Uterus (tissue), 4 donors: ENCODE results near the gene ZNF70. TPM values are rescaled to one million over a fixed set of nuclear protein-coding genes. Genes with fewer than 3 reads are reported as not detected.

Source experiments
- DNase-seq, 2 donors: peaks; one replicate each; pipeline ENCODE4 v3.0.0-alpha.2; 2019 to 2020
- H3K27ac ChIP-seq, 2 donors: fragments of 200-600 bp; sonication (generic); 1 replicate in 1 of 2; 2 replicates in 1 of 2; pipeline ENCODE4 v1.5.1; 2016 to 2018
- H3K27me3 ChIP-seq, 2 donors: fragments of 200-600 bp; sonication (generic); one replicate each; pipeline ENCODE4 v1.5.1; 2018 to 2019; ENCODE audit warnings: control low read depth in 1 of 2
- H3K36me3 ChIP-seq, 2 donors: fragments of 200-600 bp; sonication (generic); one replicate each; pipeline ENCODE4 v1.5.1; 2019; ENCODE audit warnings: control low read depth in 1 of 2
- H3K4me1 ChIP-seq, 2 donors: fragments of 200-600 bp; sonication (generic); one replicate each; pipeline ENCODE4 v1.5.1; 2018 to 2019; ENCODE audit warnings: control low read depth in 1 of 2
- H3K4me3 ChIP-seq, 2 donors: fragments of 200-600 bp; sonication (generic); 1 replicate in 1 of 2; 2 replicates in 1 of 2; pipeline ENCODE4 v1.5.1; 2018 to 2019; ENCODE audit warnings: mild to moderate bottlenecking in 1 of 2
- H3K9me3 ChIP-seq, 2 donors: fragments of 200-600 bp; sonication (generic); one replicate each; pipeline ENCODE4 v1.5.1; 2019; ENCODE audit warnings: control low read depth in 1 of 2
- CTCF ChIP-seq, 4 experiments: fragments of 200-600 bp in 2 of 4; fragments of 450-650 bp in 2 of 4; sonication (generic) in 2 of 4; IDR thresholded peaks; one replicate each; pipeline ENCODE4 v1.5.1; 2016 to 2019; ENCODE audit warnings: antibody characterized with exemption in 4 of 4, mild to moderate bottlenecking in 2 of 4, moderate library complexity in 1 of 4
- POLR2A ChIP-seq, 2 donors: fragments of 450-650 bp; IDR thresholded peaks; one replicate each; pipeline ENCODE4 v1.6.1; 2016; ENCODE audit warnings: antibody characterized with exemption in 2 of 2, mild to moderate bottlenecking in 1 of 2, moderate library complexity in 1 of 2
- intact Hi-C: fragments of 100-400 bp; cut with DNase I; formaldehyde crosslinking; loops from one replicate; pipeline ENCODE4 v1.15.1; 2023; ENCODE audit warnings: low total_unique reads
- total RNA-seq, 4 donors: library from RNA; depleted of rRNA in 3 of 4; stranded (reverse); fragments of >200 nt in 3 of 4; gene quantifications; one replicate each; pipeline versions ENCODE4 v1.1.0 to v1.2.4, GENCODE V29; 2014 to 2023
- donor health status: DM: yes; HTN: yes; CAD: no.

ZNF70 gene
- total RNA-seq, 4 donors from 2014 or later: 3.6 to 13.8 (median 6.2) TPM

GRCh38 chr22:23779731-23780130 lies 28.8 kb upstream of the ZNF70 start:
- intact Hi-C loops: no loop called here
- no peak for TF ChIP-seq POLR2A (IDR thresholded peaks at IDR 0.05)
- no peak for TF ChIP-seq CTCF (IDR thresholded peaks at IDR 0.05)
- no peak overlapping the region for H3K4me3 ChIP-seq
- no peaks in the 10 kb centered on the region for H3K9me3 ChIP-seq
- H3K4me1 ChIP-seq: no peaks in the 10 kb centered on the region
- H3K27me3 ChIP-seq: no peaks in the 10 kb centered on the region
- DNase-seq: no peak
- H3K27ac ChIP-seq: no peak overlapping the region
- no peaks in the 10 kb centered on the region for H3K36me3 ChIP-seq

- TF ChIP-seq CTCF (IDR thresholded peaks at IDR 0.05) (no peak), POLR2A (IDR thresholded peaks at IDR 0.05) (no peak)
- H3K4me3 ChIP-seq: no peak overlapping the region
- no peak overlapping the region for H3K27ac ChIP-seq
- intact Hi-C loops: no loop called here
- no peaks in the 10 kb centered on the region for H3K27me3 ChIP-seq
- no peaks in the 10 kb centered on the region for H3K4me1 ChIP-seq
- no peak for DNase-seq
- H3K9me3 ChIP-seq: no peaks in the 10 kb centered on the region
- H3K36me3 ChIP-seq: no peaks in the 10 kb centered on the region
Observed at GRCh38 chr22:23779083-23779482, 28.2 kb upstream of the ZNF70 start.

- Histone ChIP-seq H3K36me3 (no peaks in the 10 kb centered on the region), H3K27ac (no peak overlapping the region), H3K9me3 (no peaks in the 10 kb centered on the region), H3K27me3 (no peaks in the 10 kb centered on the region), H3K4me1 (no peaks in the 10 kb centered on the region), H3K4me3 (no peak overlapping the region)
- no peak for DNase-seq
- TF ChIP-seq CTCF (IDR thresholded peaks at IDR 0.05) (no peak), POLR2A (IDR thresholded peaks at IDR 0.05) (no peak)
- intact Hi-C loops: no loop called here
Observed at GRCh38 chr22:23778577-23778900, 27.6 kb upstream of the ZNF70 start.

GRCh38 chr22:23777776-23778576 lies 27.1 kb upstream of the ZNF70 start:
- peak; percentile 32 to 44 for DNase-seq
- no peak for TF ChIP-seq CTCF (IDR thresholded peaks at IDR 0.05)
- TF ChIP-seq POLR2A (IDR thresholded peaks at IDR 0.05): no peak
- H3K36me3 ChIP-seq: no peaks in the 10 kb centered on the region
- H3K9me3 ChIP-seq: no peaks in the 10 kb centered on the region
- no peak overlapping the region for H3K4me3 ChIP-seq
- intact Hi-C loops: no loop called here
- no peak overlapping the region for H3K27ac ChIP-seq
- no peaks in the 10 kb centered on the region for H3K27me3 ChIP-seq
- no peaks in the 10 kb centered on the region for H3K4me1 ChIP-seq

- DNase-seq: no peak
- intact Hi-C loops: no loop called here
- Histone ChIP-seq H3K9me3 (no peaks in the 10 kb centered on the region), H3K27ac (no peak overlapping the region), H3K27me3 (no peaks in the 10 kb centered on the region), H3K36me3 (no peaks in the 10 kb centered on the region), H3K4me3 (no peak overlapping the region), H3K4me1 (no peaks in the 10 kb centered on the region)
- no peak for TF ChIP-seq POLR2A (IDR thresholded peaks at IDR 0.05)
Observed at GRCh38 chr22:23775779-23776375, 25.0 kb upstream of the ZNF70 start.
